NCI-H526 (cell line): ENCODE results near the gene WSB1.
"Not testable (repeated sequence)": the region's sequence is repeated elsewhere in the genome, so short reads cannot be mapped to it uniquely, and the experiment has no call there.

Source experiments
- DNase-seq, 2 experiments: peaks; one replicate each; lab custom pipeline; 2025; lab: John Stamatoyannopoulos, UW

Gene WSB1

GRCh38 chr17:27315796-27316465, 22.0 kb downstream of the WSB1 start:
- DNase-seq = no peak

DNA sequence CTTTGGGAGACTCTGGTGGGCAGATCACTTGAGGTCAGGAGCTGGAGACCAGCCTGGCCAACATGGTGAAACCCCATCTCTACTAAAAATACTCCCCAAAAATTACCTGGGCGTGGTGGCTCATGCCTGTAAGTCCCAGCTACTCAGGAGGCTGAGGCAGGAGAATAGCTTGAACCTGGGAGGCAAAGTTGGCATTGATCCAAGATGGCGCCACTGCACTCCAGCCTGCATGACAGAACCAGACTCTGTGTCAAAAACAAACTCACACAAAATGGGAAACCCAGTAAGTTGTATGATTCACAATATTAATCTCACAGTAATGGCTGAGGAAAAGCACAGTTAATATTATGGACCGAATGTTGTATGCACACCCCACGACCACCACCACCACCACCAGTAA, 24.3 kb downstream of the WSB1 start:
- DNase-seq = no peak

GRCh38 chr17:27318633-27319032, 24.7 kb downstream of the WSB1 start:
- DNase-seq = no peak

DNA sequence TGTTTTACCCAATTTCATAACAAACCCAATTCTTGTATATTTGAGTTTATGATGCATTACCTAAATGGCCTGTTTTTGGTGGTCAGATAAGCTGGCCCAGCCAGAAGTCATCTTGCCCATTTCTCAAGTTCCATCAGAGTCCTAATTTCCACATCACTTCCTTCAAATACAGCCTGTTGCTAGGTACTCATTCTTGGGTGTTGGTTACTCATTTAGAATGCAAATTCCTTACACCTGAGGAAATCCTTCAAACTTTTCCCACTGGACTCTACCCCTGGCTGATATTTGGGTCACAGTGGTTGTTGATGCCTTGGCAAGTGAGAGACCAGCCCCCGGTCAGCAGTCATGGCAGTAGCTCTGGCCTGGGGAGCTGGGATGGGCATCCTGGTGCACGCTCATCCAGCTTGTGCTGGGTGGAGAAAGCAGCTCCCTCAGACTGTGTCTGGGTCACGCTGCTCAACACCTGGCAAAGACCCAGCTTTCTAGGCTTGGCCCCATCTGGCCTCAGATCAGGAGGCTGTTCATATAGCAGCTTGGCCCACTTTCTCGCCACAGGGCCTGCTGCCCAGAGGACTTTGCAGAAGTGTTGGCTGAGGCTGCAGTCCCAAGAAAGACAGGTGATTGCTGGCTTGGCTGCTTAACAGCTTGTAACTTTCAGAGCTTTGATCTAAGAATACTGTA, 25.8 kb downstream of the WSB1 start:
- no peak for DNase-seq

DNA sequence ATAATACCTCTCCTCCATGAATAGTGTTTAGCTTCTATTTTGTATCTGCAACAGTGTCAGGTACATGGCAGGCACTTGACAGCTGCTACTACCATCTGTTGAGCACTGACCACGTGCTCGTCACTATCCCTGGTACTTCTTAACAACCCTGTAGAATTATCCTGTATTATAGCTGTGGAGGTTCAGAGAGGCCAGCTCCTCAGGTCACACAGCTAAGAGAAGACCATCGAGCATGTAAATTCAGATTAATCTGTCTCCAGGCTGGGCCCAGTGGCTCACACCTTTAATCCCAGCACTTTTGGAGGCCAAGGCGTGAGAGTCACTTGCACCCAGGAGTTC, 26.3 kb downstream of the WSB1 start:
- no peak for DNase-seq

GRCh38 chr17:27321372-27321771, 27.5 kb downstream of the WSB1 start:
- DNase-seq = no peak

DNA sequence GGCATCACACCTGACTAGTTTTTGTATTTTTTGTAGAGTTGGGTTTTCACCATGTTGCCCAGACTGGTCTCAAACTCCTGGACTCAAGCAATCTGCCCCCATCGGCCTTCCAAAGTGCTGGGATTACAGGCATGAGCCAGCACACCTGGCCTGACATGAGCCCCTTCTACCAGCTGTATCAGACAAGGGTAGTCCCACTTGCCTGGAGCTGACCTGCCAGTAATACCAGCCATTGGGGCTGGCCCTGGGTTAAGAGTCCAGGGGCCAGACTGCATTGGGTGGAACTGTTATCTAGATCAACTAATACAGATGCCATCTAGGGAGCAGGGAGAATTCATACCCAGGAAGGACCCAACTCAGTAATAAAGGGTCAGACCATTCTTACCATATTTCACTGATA, 28.1 kb downstream of the WSB1 start:
- no peak for DNase-seq

GRCh38 chr17:27322690-27323508, 29.0 kb downstream of the WSB1 start:
- DNase-seq = no peak

- peak in 1 of 2 experiments; percentile 40 for DNase-seq
Measured at GRCh38 chr17:27323538-27324215, 29.8 kb downstream of the WSB1 start.

DNA sequence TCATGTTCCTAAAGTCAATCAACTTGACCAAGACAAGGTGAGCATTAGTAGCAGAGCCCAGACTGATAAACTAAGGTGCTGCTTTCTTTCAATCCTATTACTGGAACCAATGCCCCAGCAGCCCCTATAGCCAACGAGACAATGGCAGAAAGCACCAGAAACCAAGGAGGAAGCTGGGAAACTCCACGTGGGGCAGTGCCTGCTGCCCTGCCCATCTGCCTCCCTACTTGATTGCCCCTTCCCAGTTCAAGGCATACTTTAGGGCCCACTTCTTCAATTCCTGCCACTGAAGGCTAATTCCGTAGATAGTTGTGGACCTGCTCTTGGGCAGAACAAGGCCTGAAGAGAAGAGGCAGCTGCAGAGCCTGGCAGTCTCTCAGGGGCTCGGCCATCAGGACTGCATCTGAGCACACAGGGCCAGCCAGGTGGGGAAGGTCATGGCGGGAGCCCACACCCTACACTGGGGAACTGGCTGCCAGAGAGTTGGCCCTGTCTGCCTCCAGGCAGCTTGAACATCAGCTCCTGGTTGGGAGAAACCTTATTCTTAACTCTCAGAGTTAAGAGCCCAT, 30.9 kb downstream of the WSB1 start:
- DNase-seq = no peak

DNA sequence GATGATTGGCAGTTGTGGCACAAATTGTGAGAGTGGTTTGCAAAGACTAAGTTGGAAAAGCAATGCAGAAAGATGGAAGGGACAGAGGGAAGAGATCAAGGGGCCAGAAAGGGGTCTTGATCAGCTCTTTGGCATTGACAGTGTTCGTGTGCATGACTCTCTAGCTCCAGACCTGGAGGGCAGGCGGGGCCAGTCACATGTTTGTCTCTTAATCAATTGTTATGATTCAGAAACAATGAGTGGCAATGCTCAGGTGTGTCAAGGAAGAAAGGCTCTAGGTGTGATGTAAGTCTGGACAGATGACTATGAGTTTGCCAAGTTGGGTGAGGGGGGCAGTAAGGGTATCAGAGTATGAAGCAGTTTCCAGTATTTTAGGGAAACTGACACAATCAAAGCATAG, 32.1 kb downstream of the WSB1 start:
- DNase-seq = no peak

DNA sequence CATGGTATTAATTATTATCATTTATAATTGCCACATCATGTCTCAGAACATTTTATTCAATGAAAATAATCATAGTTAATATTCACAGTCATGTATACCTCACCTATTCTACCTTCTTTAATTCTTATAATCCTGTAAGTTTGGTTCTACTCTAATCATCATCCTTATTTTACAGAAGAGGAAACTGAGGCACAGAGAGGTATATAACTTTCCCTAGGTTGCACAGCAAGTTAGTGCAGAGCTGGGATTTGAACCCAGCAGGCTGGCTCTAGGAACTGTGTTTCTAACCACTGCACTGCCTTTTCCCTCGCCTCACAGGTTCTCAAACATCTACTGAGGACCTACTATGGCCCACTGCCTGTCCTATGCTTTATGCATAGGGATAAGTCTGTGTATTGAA, 32.7 kb downstream of the WSB1 start:
- DNase-seq = no peak

- DNase-seq = no peak
Measured at GRCh38 chr17:27327397-27327796, 33.5 kb downstream of the WSB1 start.

GRCh38 chr17:27327871-27328270, 34.0 kb downstream of the WSB1 start:
- no peak for DNase-seq

- not testable (repeated sequence) for DNase-seq
Measured at GRCh38 chr17:27328686-27329085, 34.8 kb downstream of the WSB1 start.

- DNase-seq = no peak
Measured at GRCh38 chr17:27329146-27329805, 35.4 kb downstream of the WSB1 start.

DNA sequence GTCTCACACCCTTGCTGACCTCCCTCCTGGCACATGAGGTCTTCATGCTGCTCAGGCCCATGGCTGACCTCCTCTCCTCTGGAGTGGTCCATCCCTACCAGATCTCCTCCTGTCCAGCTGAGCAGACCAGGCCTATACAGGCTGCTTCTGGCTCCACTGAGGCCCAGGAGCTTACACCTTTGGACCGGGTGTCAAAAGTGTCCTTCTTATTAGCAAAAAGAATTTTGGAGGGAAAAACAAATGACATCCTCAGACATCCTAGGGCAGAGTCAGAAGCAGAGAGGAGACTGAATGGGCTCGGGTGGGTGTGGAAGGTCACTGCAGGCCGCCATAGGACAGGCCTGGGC, 38.1 kb downstream of the WSB1 start:
- DNase-seq = no peak

DNA sequence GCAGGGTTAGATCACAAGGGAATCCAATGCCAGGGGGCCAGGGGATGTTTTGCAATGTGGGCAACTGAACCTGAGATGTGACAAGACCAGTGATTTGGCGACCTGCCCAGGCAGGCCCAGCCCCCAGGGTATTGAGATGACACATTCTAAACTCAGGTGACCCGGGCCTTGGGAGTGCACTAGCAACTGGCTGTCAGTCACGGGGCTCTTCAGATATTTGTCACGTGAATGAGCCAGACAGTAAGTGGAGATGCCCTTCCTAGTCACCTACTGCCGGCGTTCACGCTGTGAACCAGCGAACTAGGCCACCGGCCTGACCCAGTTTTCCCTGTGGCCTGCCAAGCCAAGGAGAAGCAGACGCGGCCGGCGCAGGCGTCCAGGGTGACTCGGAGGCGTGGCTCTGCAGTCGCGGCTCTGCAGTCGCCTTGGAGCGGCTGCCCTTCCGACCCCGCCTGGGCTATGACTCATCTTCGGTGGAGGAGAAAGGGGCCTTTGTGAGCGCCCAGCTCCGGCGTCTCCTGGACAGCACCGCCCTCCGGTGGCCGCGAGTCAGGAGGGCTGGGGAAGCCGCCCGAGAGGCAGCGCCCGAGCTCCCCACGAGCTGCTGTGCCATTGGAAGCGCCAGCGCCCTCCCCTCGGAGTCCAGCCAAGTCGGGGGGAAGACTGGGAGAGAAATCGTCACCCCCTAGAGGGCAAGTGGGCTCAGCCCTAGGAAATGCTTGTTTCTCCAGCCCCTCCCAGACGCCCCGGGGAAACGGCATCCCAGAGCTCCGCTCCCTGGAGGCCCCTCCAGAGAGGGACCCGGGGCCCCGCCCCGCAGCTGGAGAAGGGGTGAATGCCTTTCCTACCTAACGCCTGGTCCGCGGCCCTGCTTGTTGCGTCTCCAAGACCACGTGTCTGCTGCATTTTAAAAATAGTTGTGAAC, 38.8 kb downstream of the WSB1 start:
- peak; percentile 95 to 99 for DNase-seq

- DNase-seq = no peak
Measured at GRCh38 chr17:27333410-27333980, 39.6 kb downstream of the WSB1 start.

DNA sequence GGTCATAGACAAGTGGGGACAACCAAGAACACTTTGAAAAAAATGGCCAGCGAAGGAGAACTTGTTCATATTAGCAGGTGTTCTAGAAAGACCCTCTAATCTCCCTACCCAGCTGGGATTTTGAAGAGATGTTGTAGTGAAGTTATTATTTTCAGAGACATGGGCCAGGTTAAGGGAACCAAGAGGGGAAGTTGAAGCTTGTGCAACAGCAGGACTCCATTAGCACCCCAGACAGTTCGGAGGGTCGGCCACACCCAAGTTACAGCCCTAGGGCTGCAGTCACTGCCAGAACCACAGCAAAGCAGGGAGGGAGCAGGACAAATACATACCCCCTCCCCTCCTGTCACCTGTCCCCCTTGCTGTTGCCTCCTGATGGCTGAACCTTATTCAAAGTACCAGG, 42.3 kb downstream of the WSB1 start:
- DNase-seq = no peak
